ENCODE results near the gene KDM2B. TPM values are rescaled to one million over a fixed set of nuclear protein-coding genes. Genes with fewer than 3 reads are reported as not detected.

The KDM2B gene
- total RNA-seq, 1 donor from 2014 or later, result 36.8 TPM

DNA sequence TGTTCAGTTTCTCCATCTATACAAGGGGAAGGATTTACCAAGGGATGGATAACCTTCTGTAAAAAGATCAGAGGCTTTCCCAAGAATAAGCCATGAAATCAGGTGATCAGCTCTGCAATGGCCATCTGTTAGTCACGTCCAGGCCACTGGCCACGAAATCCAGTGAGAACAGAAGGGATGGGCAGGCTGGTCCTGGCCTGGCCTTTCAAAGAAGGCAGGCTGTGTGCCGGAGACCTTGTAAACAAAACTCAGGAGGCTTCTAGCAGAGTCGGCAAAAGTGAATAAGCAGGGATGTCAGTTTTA is 112.4 kb downstream of the KDM2B start:
- DNase-seq, result no peak
- Histone ChIP-seq H3K27ac (no peak overlapping the region), H3K4me1 (peaks cover 35% of the 10 kb centered on the region), H3K27me3 (ENCODE audit: low read depth) (no peaks in the 10 kb centered on the region), H3K4me3 (no peak overlapping the region), H3K36me3 (no peaks in the 10 kb centered on the region), H3K9me3 (no peaks in the 10 kb centered on the region)
- intact Hi-C loops (cut with DNase I), result no loop called here
- TF ChIP-seq, protein P1, sequence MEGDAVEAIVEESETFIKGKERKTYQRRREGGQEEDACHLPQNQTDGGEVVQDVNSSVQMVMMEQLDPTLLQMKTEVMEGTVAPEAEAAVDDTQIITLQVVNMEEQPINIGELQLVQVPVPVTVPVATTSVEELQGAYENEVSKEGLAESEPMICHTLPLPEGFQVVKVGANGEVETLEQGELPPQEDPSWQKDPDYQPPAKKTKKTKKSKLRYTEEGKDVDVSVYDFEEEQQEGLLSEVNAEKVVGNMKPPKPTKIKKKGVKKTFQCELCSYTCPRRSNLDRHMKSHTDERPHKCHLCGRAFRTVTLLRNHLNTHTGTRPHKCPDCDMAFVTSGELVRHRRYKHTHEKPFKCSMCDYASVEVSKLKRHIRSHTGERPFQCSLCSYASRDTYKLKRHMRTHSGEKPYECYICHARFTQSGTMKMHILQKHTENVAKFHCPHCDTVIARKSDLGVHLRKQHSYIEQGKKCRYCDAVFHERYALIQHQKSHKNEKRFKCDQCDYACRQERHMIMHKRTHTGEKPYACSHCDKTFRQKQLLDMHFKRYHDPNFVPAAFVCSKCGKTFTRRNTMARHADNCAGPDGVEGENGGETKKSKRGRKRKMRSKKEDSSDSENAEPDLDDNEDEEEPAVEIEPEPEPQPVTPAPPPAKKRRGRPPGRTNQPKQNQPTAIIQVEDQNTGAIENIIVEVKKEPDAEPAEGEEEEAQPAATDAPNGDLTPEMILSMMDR (IDR thresholded peaks at IDR 0.05), result no peak
- no peak for ATAC-seq

DNA sequence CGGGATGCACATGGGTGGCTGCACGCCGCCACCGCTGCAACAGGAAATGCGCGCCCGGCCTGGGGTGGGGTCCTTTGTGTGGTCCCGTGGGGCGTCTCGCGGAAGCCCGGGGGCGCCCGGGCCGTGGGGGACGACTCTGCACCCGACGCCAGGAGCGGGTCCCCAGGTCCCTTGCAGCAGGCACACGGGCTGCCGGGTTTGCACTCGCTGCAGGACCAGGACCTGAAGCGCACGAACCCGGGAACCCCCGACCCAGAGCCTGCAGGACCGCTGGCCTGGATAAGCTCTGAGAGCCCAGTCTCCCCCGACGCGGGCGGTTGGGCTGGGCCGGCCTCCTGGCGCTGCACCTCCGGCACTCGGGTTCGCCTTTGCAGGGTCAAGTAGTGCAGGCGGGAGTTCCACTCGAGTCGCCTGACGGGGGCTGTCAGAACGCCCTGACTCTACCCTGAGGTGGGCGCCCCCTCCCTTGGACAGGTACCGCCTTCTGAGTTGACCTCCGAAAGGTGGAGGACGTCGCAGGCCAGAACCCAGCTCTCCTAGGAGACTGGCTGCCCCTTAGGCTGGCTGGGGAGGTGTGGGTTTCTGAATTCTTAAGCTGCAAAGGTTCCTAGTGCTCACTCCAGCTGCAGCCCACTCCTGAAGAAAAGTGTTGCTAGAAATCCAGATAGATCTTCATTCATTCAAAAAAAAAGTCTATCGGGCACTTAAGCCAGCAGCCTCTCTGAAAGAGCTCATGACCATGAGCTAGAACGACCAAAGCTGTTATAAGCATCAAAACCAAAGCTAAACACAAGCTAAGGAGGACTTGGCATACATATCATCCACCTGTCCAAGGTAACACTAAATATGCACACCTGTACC is 113.0 kb downstream of the KDM2B start:
- no peaks in the 10 kb centered on the region for H3K27me3 ChIP-seq (ENCODE audit: low read depth)
- intact Hi-C loops (cut with DNase I), result no loop called here
- DNase-seq (no peak), ATAC-seq (peak; percentile 4 to 35)
- H3K4me3 ChIP-seq, result peak overlapping the region; percentile 65
- peaks cover 35% of the 10 kb centered on the region for H3K4me1 ChIP-seq
- no peaks in the 10 kb centered on the region for H3K36me3 ChIP-seq
- TF ChIP-seq, protein P1 (IDR thresholded peaks at IDR 0.05), result no peak
- no peaks in the 10 kb centered on the region for H3K9me3 ChIP-seq
- H3K27ac ChIP-seq, result peak overlapping the region; percentile 67

DNA sequence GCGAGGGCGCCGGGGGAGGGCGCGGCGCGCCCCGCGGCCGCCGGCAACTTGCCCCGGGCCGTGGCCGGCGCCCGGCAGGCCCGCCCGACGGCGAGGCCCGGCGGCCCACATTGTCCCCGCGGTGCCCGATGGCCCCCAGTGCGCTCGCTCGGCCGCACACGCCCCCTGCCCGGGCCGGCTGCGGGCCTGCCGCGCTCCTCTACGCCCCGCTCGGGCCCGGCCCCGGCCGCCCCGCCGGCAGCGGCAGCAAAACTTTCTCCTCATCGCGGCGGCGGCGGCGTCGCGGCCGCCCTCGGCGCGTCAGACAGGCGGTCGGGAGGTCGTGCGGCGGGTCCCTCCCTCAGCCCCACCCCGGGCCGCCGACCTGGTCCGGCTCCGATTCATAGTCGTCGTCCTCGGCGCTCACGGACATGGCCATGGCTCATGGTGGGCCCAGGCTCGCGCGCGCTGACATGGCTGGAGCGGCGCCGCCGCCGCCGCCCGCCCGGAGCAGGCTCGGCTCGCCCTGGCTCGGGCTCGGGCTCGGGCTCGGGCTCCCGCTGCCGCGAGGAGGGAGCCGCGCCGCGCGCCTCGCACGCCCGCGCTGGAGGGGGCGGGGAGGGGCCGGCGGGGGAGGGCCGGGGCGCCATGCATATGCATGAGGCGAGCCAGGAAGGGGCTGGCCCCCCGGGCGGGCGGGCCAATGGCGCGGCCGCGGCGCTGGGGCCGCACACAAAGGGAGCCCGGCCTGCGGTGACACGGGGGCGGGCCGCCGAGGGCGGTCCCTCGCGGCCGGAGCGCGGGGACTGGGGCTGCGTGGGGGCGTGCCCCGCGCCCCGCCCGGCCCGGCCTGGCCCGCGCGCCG is 113.8 kb downstream of the KDM2B start:
- Histone ChIP-seq H3K27ac (peak overlapping the region; percentile 82), H3K4me1 (peaks cover 35% of the 10 kb centered on the region), H3K36me3 (no peaks in the 10 kb centered on the region), H3K4me3 (peak overlapping the region; percentile 65), H3K27me3 (ENCODE audit: low read depth) (no peaks in the 10 kb centered on the region), H3K9me3 (no peaks in the 10 kb centered on the region)
- ATAC-seq (peak; percentile 95 to 97), DNase-seq (peak; percentile 94)
- intact Hi-C loops (cut with DNase I), result no loop called here
- TF ChIP-seq, protein P1 (IDR thresholded peaks at IDR 0.05), result no peak

DNA sequence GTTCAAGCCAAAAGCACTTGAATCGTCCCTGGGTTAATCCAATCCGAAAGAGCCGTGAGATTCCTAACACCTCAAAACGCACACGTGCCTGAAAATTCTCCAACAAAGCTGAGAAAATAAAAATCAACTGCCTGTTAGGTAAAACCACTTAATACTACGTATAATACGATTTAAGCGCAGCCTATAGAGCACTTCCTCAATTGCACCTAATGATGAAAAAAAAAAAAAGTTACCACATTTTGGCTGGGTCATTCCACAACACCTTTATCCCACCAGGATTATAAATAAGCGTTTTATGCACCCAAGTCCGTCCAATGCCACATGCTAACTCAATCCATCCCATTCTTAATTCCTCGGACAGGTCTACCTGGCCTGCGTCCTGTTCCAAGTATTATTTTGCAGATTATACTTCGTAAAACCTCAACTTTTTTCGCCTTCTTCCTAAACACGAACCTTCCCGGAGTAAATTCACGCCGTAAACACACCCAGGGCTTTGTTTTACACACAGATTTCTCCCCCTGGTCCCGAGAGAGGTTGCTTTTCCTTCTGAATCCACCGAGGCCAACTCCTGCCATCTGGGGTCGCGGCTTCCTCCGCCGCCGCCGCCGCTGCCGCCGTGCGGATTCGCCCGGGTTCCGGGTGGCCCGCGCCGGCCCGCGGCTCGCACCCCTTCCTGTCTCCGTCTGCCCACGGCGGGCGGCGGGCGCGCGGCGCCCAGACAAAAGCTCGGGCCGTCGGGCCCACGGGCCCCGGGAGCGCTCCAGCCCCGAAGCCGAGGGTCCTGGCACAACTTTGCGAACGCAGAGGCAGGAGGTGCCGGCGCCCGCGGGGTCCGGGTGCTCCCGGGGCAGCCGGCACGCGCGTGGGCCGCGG is 114.7 kb downstream of the KDM2B start:
- Histone ChIP-seq H3K27ac (peak overlapping the region; percentile 65), H3K4me1 (peaks cover 35% of the 10 kb centered on the region), H3K36me3 (no peaks in the 10 kb centered on the region), H3K27me3 (ENCODE audit: low read depth) (no peaks in the 10 kb centered on the region), H3K9me3 (no peaks in the 10 kb centered on the region), H3K4me3 (peak overlapping the region; percentile 60)
- DNase-seq, result no peak
- TF ChIP-seq, protein P1 (IDR thresholded peaks at IDR 0.05), result no peak
- intact Hi-C loops (cut with DNase I), result no loop called here
- no peak for ATAC-seq

DNA sequence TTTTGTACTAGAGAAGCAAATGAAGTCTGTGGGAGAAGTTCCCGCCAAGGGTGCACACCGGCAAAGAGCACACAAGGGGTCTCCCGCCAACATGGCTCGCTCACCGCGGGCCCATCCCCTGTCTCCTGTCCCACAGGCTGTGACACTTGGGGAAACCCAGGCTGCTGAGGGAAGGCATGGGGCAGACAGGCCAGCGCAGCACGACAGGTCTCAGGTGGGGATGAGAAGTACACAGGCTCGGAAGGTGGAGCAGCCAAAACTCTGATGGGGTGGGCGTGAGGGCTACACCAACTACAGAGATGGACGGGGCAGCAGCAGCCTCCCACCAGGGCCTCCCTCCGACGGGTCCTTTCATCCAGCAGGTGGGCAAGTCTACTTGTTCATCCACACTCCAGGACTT is 116.5 kb downstream of the KDM2B start:
- DNase-seq (no peak), ATAC-seq (no peak)
- no peak overlapping the region for H3K27ac ChIP-seq
- peaks cover 21% of the 10 kb centered on the region for H3K4me1 ChIP-seq
- no peaks in the 10 kb centered on the region for H3K36me3 ChIP-seq
- no peaks in the 10 kb centered on the region for H3K27me3 ChIP-seq (ENCODE audit: low read depth)
- H3K9me3 ChIP-seq, result no peaks in the 10 kb centered on the region
- intact Hi-C loops (cut with DNase I), result no loop called here
- TF ChIP-seq, protein P1 (IDR thresholded peaks at IDR 0.05), result no peak
- H3K4me3 ChIP-seq, result no peak overlapping the region

Data from lower lobe of right lung (tissue), 2 donors.